GM15510 (cell line): ENCODE measurements around the gene COL1A2.

Source experiments
- POLR2A ChIP-seq: IDR thresholded peaks from 3 replicates; pipeline ENCODE4 v1.6.1; 2011; ENCODE audit warnings: borderline replicate concordance; ENCODE audit not compliant: insufficient read length; ENCODE audit errors: extremely low read depth

The COL1A2 gene

GRCh38 chr7:94432281-94432670, 37.6 kb downstream of the COL1A2 start:
- TF ChIP-seq POLR2A = no peak

DNA sequence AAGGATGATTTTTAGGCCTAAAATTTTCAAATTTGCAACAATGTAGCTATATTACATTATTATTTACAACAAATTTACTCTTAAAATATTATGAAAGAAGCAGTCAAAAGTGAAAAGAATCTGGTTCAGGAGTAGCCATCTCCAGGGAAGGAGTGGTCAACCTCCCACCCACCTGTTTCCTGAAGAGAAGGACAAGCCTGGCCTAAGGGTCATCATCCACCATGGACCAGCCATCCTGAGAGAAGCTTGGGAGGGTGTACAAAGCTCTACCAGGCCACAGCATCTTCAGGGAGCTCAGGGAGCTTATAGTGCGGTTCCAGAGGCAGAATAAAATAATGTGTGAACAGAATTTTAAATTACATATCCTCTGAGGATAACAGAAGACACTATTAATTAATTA, 38.1 kb downstream of the COL1A2 start:
- TF ChIP-seq POLR2A = no peak

- TF ChIP-seq POLR2A = no peak
Observed at GRCh38 chr7:94433224-94433623, 38.5 kb downstream of the COL1A2 start.

- no peak for TF ChIP-seq POLR2A
Observed at GRCh38 chr7:94434042-94434441, 39.3 kb downstream of the COL1A2 start.

DNA sequence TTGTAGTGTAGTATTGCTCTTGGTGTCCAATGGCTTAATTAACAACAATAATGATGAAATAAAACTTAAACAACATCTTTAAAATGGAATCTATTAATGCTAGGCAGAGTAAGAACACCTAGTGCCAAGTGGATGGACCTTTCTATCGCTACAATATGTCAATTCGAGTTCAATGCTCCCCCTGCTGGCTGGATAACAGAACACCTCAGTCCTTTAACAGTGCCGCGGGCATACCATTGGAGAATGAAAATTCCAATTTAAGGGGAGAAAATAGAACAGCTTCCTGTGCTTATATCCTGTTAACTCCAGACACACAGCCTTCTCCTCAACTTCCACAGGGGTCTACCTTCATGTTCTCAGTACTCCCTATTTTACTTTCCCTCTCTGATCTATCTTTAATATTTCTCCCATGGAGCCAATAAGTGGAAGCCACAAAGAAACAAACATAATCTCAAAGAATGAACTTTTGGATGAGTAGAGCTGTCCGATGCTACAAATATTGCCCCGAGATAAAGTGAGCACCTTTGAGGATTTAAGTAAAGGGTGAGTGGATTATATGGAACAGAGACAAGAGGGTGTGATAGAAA, 41.4 kb downstream of the COL1A2 start:
- no peak for TF ChIP-seq POLR2A

- TF ChIP-seq POLR2A = no peak
Observed at GRCh38 chr7:94436700-94437099, 42.0 kb downstream of the COL1A2 start.

GRCh38 chr7:94439893-94440381, 45.2 kb downstream of the COL1A2 start:
- no peak for TF ChIP-seq POLR2A

- no peak for TF ChIP-seq POLR2A
Observed at GRCh38 chr7:94440451-94441039, 45.9 kb downstream of the COL1A2 start.

DNA sequence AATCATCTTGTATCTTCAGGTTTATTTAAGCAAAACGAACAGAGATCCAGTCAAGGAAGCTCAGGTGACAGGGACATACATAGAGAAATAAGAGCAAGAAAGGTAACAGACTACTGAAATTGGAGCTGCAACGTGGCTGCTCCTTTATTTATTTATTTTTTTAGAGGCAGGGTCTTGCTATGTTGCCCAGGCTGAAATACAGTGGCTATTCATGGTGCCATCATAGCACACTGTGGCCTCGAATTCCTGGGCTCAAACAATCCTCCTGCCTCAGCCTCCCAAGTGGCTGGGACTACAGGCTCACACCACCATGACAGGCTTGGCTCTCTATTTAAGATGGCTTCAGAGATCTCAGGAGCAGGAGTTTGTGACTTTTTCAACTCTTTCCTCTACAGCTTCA, 46.4 kb downstream of the COL1A2 start:
- TF ChIP-seq POLR2A = no peak

GRCh38 chr7:94442639-94443038, 47.9 kb downstream of the COL1A2 start:
- TF ChIP-seq POLR2A = no peak

- no peak for TF ChIP-seq POLR2A
Observed at GRCh38 chr7:94444813-94445212, 50.1 kb downstream of the COL1A2 start.

DNA sequence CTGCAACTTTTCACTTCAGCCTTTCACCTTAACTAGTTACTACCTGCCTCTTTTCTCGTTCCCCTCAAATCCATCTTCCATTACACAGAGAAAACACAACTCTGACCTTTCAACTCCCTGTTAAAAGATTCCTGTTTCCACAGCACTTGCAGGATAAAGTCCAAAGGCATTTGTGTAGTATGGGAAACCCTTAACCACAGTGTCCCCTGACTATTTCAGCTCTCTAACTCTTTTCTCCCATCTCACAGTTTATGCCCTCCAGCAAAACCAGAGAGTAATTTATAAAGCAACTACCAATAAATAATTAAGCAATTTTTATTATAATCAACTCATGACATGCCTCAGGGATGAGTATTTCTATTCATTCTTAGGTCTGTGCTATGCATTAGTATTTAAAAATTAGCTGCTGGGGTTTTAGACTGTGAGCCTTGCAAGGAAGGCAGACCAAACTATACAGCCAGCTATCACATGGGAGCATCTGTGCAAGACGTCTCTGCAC, 51.0 kb downstream of the COL1A2 start:
- TF ChIP-seq POLR2A = no peak

GRCh38 chr7:94446308-94446707, 51.6 kb downstream of the COL1A2 start:
- no peak for TF ChIP-seq POLR2A

- TF ChIP-seq POLR2A = no peak
Observed at GRCh38 chr7:94449151-94449725, 54.5 kb downstream of the COL1A2 start.

DNA sequence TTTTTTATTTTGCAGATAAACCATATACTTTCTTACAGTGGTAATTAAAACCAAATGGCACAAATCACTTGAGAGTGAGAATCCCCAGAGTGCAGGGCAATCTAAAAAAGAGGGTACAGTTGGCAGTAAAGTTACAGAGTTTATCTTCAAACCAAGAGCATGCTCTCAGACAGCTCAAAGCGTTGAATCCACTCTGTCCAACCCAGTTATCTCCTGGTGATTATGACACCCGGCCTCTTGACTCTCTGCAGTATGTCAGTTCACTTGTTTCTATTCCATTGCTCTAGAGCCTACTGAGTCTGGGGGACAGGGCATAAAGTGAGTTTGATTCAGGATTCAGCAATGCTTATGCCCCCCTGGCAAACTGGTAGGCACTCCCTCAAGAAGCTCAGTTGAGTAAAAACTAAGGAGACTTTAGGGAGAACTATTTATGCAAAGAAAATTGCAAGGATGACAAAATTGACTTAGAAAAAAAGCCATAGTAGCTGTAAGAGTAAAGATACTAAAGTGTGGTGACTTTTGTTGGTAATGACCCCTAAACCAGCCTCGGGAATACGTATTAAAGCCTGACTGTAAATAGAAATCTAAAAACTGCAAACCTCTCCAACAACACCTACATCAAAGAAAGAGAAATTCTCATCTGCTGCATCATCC, 55.5 kb downstream of the COL1A2 start:
- no peak for TF ChIP-seq POLR2A
